GM19467 (cell line): Measurements from ENCODE around the gene C18orf63.
A peak's percentile ranks its signal among the peaks of the same experiment; 100 is the strongest.
"Not testable (repeated sequence)": the region's sequence is repeated elsewhere in the genome, so short reads cannot be mapped to it uniquely, and the experiment has no call there.

Source experiments
- ATAC-seq: cut with Tn5 transposase; IDR thresholded peaks from one replicate; pipeline ENCODE4 v1.9.1; 2021; ENCODE audit warnings: mild to moderate bottlenecking, moderate library complexity; ENCODE audit not compliant: unreplicated experiment

C18orf63 gene

GRCh38 chr18:74286106-74286855 lies 29.4 kb upstream of the C18orf63 start:
- ATAC-seq, result no peak

GRCh38 chr18:74286856-74287255 lies 28.8 kb upstream of the C18orf63 start:
- no peak for ATAC-seq

GRCh38 chr18:74288041-74288440 lies 27.6 kb upstream of the C18orf63 start:
- ATAC-seq, result no peak

GRCh38 chr18:74288730-74289129 lies 26.9 kb upstream of the C18orf63 start:
- ATAC-seq, result no peak

GRCh38 chr18:74289137-74289536 lies 26.5 kb upstream of the C18orf63 start:
- ATAC-seq, result no peak

- ATAC-seq, result no peak
Measured at GRCh38 chr18:74290021-74290420, 25.6 kb upstream of the C18orf63 start.

GRCh38 chr18:74290794-74291471 lies 24.7 kb upstream of the C18orf63 start:
- ATAC-seq, result no peak

DNA sequence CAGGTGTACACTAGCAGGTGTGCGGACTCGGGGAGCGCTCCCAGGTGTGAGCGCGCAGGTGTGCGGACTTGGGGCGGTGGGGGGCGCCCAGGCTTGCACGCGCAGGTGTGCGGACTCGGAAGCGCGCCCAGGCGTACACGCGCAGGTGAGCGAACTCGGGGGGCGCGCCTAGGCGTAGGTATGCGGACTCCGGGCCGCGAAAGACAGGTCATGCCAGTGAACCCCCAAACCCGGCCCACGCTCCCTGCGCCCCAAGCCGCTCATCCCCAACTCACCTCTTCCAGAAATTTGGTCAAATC lies 24.2 kb upstream of the C18orf63 start:
- ATAC-seq, result no peak

DNA sequence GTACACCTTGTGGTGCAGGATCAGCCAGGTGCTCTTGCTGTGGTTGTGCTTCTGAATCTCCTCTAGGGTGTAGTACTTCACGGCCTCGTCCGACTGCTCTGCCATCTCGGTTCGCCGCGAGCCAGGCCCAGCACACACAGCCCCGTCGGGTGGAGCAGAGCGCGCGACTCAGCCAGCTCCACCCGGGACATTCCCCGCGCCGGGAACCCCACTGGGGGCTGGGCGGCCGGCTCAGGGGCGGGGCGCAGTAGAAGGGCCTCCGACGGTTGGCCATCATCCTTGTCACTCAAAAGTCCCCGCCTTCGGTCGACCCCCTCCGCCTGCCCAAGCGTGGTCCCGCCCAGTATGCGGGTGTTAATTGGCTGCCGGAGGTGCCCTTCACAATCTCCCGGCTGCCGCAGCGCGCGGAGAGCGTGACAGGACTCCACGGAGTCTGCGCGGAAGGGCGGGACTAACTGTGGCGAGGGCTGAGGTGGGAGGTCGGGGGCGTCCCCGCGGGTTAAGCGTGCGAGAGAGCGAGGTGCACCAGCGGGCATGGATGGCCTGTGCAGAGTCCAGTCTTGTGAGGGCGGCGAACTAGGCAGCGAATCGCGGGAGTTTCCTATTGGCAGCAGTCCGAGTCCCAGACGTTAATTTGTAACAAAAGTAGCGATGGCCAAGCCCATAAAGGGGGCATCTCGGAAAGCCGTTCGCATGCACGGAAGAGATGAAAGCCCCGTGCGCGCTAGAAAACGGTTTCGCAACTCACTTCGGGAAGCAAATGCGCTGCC lies 23.7 kb upstream of the C18orf63 start, which contains the start of gene CYB5A:
Gene CYB5A (minus strand): TSS at position 193 of the 770 bp plus-strand sequence. CDS start 88 bp downstream, at position 105.
- ATAC-seq, result peak; percentile 99

DNA sequence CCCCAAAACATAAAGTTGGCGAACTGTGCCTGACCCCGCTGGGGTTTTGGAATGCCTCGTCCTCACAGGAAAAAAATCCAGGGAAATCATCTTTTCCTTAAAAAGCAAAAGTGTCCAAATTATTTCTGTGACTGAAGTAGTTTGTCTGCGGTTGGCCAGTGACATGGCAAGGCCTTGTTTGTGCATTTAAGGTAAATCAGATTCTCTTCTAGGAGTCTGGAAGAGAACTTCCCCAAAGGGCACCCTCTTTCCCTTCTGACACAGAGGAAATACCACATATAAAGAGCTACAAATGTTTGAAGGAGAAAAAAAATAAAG lies 23.1 kb upstream of the C18orf63 start:
- ATAC-seq, result no peak

DNA sequence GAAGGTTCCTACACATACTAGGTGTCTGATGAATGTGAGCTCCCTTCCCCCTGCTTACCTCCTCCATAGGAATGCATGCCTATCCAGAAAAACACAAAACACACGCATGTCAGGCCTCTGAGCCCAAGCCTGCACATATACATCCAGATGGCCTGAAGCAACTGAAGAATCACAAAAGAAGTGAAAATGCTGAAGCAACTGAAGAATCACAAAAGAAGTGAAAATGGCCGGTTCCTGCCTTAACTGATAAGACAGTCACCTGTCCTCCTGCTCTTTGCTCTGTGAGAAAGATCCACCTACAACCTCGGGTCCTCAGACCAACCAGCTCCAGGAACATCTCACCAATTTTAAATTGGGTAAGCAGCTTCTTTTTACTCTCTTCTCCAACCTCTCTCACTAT lies 22.7 kb upstream of the C18orf63 start:
- ATAC-seq, result not testable (repeated sequence)

GRCh38 chr18:74294526-74294925 lies 21.1 kb upstream of the C18orf63 start:
- ATAC-seq, result no peak

DNA sequence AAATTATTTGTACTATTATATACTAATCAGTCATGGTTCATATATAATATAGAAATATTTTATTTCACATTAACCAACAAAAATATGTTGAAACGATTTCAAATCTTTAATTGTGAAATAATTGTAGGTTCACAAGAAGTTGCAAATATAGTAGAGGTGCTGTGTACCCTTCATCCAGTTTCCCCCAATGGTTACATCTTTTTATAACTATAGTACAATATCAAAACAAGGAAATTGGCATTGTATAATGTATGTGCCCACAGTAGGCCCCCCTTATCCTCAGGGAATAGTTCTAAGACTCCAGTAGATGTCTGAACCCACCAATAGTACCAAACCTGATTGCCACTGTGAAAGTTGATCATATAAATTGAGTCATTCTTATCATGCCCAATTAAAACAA lies 16.5 kb upstream of the C18orf63 start:
- no peak for ATAC-seq

DNA sequence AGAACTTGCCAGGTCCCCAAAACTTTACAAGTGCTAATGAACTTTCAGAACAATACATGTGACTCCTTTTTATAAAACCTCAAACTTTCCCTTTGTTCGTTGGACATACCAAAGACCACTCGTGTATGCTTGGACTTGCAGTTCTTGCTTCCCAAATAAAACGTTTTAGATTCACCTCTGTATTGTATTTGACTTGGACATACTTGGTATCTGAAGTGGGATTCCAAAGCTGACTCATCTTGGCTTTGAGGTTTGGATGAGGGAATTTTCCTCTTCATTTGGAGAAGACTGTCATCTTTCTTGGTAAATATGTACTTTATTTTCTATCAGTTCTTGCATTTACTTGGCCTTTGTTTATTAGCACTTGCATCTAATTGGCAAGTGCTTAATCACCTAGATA lies 15.9 kb upstream of the C18orf63 start:
- ATAC-seq, result no peak

DNA sequence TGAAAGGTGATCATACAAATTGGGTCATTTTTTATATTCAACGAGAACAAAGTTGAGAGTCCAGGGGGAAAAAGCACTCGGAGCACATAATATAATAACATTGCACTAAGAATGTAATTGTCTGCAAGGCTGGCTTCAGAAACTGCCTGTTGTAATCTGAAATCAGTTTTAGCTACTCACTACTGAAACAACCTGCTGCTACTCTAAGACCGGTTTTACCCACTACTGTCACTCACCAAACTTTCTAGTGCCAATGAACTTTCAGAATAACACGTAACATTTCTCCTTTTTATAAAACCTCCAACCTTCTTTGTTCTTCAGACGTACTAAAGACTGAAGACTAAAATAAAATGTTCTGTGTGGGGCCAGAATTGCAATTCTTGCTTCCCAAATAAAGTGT lies 12.3 kb upstream of the C18orf63 start:
- no peak for ATAC-seq

DNA sequence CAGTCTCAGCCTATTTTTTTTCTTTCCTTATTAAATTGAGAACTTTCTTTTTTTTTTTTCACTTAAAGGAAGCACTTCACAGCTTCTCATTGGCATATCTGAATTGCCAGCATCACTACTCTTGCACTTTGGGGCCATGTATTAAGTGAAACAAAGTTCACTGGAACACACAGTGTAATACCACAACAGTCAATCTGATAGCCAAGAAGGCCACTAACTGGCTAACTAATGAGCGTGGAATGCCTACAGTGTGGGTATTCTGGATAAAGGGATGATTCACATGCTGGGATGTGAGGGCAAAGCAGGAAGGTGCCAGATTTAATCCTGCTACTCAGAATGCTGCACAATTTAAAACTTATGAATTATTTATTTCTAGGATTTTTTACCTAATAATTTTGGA lies 11.7 kb upstream of the C18orf63 start:
- no peak for ATAC-seq

- ATAC-seq, result peak; percentile 80
Measured at GRCh38 chr18:74310411-74310810, 5.2 kb upstream of the C18orf63 start.

- ATAC-seq, result no peak
Measured at GRCh38 chr18:74311000-74311399, 4.6 kb upstream of the C18orf63 start.

DNA sequence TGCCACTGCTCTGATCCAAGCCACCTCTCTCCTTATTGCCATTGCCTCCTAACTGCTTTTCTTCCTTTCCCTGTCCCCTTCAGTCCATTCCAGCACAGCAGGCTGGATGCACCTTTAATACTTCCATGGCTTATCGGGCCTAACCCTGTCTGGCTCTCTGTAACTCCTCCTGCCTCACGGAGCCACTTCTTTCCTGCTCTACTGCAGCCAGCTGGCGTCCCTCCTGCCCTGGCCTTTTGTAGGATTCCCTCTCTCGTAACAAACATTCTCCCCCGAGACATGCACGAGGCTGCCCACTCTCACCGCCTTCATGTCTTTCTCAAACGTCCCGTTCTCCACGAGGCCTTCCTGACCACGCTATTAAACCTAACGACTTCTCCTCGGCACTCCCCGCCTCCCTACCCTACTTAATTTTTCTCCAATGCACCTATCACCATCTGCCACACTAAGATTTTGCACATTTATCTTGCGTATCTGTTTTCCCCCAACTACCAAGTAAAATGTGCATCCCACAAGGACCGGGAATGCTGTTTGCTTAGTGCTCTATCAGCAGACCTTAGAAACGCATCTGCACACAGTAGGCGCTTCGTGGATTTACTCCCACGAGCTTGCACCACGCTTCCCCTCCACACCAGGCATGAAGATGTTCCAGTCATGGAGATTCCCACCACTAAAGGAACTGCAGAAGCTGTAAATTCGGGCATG lies 728 bp upstream of the C18orf63 start:
- no peak for ATAC-seq

DNA sequence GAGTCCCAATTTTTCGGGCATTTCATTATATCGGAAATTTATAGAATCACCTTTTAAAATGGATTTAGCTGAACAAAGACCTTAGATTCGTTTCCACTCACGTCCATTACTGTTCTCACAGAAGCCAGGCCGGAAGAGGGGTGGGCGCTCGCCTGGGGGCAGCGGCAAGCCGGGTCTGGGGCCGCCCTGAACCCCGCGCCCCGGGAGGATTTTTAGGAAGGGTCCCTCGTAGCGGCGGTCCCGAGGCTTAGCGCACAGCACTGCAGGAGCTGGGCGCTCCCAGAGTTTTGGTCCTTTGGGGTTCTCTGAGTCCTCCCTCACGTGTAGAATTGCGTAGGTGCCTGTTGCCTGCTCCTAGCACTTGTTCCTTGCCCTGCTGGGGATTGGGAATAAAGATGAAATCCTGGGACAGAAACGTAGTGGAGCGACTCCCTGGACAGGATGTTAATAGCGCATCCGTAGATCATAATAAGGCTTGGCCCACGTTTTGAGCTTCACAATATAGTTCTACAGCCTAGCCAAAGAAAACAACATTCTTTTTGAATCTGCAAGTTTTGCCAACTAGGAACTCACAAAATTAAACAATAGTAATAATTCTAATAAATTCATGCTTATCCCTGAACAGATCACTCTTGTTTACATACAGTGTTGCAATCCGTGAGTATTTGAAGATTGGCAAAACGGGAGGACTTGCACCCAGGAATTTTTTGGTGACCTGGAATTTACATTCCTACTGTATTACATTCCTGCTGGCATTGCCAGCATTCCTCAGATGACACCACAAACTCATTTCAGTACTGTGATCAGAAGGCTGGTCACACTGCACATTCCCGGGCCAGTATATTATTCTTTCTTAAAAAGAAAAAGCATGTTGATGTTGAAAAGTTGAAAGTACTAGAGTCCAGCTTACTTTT lies 875 bp downstream of the C18orf63 start:
- no peak for ATAC-seq
